Measurements from ENCODE around the gene ACSF2.

ACSF2 gene

DNA sequence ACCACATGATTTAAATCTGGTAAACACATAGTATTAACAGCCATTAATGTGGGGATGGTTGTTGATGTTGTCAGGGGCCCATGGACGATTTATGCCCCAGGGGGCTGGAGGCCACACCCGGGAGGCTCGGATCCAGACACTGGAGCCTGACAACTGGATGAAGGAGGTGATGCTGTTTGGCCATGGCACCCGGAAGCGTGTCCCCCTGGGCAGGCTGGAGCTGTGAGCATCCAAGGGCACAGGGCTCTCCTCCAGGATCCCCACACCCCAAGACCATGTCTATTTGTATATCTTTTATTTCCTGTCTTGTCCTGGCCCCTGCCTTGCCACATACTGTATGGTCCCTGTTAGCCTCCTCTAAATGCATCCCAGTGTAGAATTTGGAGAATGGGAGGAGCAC is 57.2 kb downstream of the ACSF2 start:
- H3K4me3 ChIP-seq (replicated peaks; ENCODE audit: low read depth, low read length), result no peak overlapping the region
- DNase-seq (ENCODE audit: low read depth), result no peak
- TF ChIP-seq, protein P1, sequence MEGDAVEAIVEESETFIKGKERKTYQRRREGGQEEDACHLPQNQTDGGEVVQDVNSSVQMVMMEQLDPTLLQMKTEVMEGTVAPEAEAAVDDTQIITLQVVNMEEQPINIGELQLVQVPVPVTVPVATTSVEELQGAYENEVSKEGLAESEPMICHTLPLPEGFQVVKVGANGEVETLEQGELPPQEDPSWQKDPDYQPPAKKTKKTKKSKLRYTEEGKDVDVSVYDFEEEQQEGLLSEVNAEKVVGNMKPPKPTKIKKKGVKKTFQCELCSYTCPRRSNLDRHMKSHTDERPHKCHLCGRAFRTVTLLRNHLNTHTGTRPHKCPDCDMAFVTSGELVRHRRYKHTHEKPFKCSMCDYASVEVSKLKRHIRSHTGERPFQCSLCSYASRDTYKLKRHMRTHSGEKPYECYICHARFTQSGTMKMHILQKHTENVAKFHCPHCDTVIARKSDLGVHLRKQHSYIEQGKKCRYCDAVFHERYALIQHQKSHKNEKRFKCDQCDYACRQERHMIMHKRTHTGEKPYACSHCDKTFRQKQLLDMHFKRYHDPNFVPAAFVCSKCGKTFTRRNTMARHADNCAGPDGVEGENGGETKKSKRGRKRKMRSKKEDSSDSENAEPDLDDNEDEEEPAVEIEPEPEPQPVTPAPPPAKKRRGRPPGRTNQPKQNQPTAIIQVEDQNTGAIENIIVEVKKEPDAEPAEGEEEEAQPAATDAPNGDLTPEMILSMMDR (IDR thresholded peaks at IDR 0.05; ENCODE audit: low read length, missing control alignments), result no peak

DNA sequence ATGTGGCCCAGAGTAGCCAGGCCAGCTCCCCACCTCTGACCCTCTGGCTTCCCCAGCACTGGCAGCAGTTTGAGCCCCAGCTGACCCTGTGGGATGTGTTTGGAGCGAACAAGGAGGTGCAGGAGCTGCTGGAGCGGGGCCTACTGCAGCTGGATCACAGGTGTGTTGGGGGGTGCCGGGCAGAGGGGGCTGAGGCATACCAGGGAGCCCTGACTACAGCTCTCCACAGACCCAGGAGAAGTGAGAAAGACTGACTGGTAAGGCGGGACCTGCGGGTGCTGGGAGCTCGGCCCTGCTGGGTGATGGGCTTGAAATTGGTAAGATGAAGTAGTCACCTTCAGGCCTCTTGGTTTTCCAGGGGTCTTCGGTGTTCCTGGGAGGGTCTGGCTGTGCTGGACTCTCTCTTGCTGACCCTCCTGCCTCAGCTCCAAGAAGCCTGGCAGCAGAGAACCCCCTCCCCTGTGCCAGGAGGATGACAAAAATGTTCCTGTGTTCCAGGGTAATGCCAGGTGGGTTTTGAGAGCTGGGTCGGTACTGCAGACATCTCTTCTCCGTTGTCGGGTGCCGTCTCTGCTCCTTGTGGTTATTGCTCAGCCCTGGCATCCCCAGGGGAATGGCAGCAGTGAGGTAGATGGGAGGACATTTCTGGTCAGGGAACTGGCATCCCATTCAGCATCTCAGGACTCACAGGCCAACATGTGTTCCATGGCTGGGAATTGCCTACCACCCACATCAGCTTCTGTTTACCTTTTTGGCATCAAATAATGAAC is 58.6 kb downstream of the ACSF2 start:
- H3K4me3 ChIP-seq (replicated peaks; ENCODE audit: low read depth, low read length), result no peak overlapping the region
- no peak for DNase-seq (ENCODE audit: low read depth)
- TF ChIP-seq, protein P1 (IDR thresholded peaks at IDR 0.05; ENCODE audit: low read length, missing control alignments), result no peak

GRCh38 chr17:50487213-50488096 is 61.4 kb downstream of the ACSF2 start:
- TF ChIP-seq, protein P1 (IDR thresholded peaks at IDR 0.05; ENCODE audit: low read length, missing control alignments), result no peak

DNA sequence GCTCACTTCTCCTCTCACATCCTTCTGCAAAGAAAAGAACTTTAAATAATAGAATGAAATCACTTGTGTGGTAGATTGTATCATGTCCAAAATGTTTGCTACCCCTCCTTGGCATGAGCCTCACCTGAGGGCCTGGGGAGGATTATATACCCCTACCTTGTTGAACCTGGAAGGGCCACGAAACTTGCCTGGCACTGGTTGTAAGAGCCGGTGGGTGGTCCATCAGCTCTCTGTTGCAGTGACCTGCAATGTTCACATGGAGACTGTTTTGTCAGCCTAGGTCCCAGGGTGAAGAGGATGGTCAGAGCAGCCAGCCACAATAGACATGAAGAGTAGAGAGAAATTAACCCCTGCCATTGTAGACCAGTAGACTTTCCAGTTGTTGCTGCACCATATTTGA is 62.9 kb downstream of the ACSF2 start:
- no peak for DNase-seq (ENCODE audit: low read depth)
- no peak overlapping the region for H3K4me3 ChIP-seq (replicated peaks; ENCODE audit: low read depth, low read length)
- TF ChIP-seq, protein P1 (IDR thresholded peaks at IDR 0.05; ENCODE audit: low read length, missing control alignments), result no peak

More at GRCh38 chr17:50487213-50488096, 61.4 kb downstream of the ACSF2 start:
- no peak for DNase-seq (ENCODE audit: low read depth)
- no peak overlapping the region for H3K4me3 ChIP-seq (replicated peaks; ENCODE audit: low read depth, low read length)

DNA sequence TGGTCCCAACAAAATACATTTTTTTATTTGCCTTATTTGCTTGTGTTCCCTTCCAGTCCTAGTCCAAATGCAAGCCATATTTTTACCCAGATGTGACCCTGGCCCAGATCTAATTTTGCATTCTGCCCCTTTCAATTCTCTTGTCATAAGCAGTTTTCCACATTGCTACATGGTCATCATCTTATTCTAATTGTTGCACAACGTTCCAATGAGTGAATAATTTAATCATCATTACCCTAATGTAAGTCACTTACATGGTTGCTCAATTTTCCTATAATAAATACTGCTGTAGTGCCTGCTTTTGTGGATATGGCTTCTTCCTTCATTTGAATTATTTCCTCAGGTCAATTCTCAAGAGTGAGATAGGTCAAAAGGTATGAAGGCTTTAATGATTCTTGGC is 65.5 kb downstream of the ACSF2 start:
- no peak overlapping the region for H3K4me3 ChIP-seq (replicated peaks; ENCODE audit: low read depth, low read length)
- TF ChIP-seq, protein P1 (IDR thresholded peaks at IDR 0.05; ENCODE audit: low read length, missing control alignments), result no peak
- DNase-seq (ENCODE audit: low read depth), result no peak

- TF ChIP-seq, protein P1 (IDR thresholded peaks at IDR 0.05; ENCODE audit: low read length, missing control alignments), result no peak
- DNase-seq (ENCODE audit: low read depth), result no peak
- H3K4me3 ChIP-seq (replicated peaks; ENCODE audit: low read depth, low read length), result no peak overlapping the region
Measured at GRCh38 chr17:50492214-50492613, 66.2 kb downstream of the ACSF2 start.

All from fibroblast of pulmonary artery (primary cell).